Measurements from ENCODE around the gene ACTN4. TPM values are rescaled to one million over a fixed set of nuclear protein-coding genes. Genes with fewer than 3 reads are reported as not detected.

ACTN4 gene
- total RNA-seq, 2 experiments from 2014 or later = 357 to 373 TPM

DNA sequence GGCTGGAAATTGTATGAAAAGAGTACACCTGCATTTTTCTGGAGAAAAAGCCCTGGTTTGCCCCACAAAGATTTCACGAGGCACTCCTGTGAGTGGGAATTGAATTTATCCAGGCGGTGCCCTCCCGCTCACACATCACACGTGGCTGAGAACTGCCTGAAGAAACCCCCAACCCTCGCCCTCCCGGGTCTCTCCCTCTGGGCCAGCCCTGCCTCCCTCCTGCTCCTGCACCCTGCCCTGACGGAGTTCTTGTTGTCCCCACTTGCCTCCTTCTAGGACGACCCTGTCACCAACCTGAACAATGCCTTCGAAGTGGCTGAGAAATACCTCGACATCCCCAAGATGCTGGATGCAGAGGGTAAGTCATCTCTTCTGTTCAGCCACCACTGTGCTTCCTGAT, 61.7 kb downstream of the ACTN4 start:
- ChIA-PET CTCF (no interaction called here), POLR2A (no interaction called here)
- H3K4me1 Mint-ChIP-seq (ENCODE audit: low read depth) = no peaks in the 10 kb centered on the region
- no peaks in the 10 kb centered on the region for H3K9me3 Mint-ChIP-seq (ENCODE audit: insufficient read depth)
- ATAC-seq (no peak), DNase-seq (no peak)
- H3K27me3 Mint-ChIP-seq (ENCODE audit: low read depth) = no peaks in the 10 kb centered on the region
- peaks cover 52% of the 10 kb centered on the region for H3K36me3 Mint-ChIP-seq (ENCODE audit: low read depth)
- H3K27ac Mint-ChIP-seq = no peak overlapping the region
- no peak overlapping the region for H3K4me3 Mint-ChIP-seq

DNA sequence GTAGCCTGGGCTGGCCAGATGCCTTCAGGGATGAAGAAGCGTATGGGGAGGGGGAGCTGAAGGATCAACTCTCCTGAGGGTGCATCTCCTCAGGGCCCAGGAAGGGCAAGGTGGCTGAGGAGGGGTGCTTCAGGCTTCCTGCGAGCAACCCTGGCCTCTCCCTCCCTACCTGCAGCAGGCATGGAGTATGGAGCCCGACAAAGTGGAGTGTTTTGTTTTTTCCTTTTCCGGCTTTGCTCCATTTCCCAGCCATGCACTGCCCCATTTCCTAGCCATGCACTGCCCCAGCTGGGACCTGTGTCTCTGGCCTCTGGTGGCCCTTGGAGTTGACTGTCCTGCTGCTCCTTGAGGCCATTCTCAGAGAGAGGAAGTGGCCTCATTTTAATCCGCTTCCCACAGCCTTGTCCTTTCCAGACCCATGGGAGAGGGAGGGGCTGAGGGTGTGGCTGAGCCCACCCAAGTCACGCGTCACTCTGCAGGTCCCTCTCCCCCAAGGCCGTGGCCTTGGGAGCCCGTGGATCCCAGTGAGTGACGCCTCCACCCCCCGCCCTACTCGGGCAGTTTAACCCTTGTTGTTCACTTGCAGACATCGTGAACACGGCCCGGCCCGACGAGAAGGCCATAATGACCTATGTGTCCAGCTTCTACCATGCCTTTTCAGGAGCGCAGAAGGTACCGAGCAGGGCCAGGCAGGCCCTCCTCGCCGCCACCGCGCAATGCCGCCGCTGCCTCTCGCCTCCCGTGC, 62.4 kb downstream of the ACTN4 start:
- no peak for ATAC-seq
- no peak for DNase-seq
- Mint-ChIP-seq H3K27me3 (ENCODE audit: low read depth) (no peaks in the 10 kb centered on the region), H3K4me1 (ENCODE audit: low read depth) (no peaks in the 10 kb centered on the region), H3K9me3 (ENCODE audit: insufficient read depth) (no peaks in the 10 kb centered on the region), H3K36me3 (ENCODE audit: low read depth) (peaks cover 54% of the 10 kb centered on the region), H3K4me3 (no peak overlapping the region), H3K27ac (no peak overlapping the region)
- ChIA-PET CTCF (no interaction called here), POLR2A (no interaction called here)

DNA sequence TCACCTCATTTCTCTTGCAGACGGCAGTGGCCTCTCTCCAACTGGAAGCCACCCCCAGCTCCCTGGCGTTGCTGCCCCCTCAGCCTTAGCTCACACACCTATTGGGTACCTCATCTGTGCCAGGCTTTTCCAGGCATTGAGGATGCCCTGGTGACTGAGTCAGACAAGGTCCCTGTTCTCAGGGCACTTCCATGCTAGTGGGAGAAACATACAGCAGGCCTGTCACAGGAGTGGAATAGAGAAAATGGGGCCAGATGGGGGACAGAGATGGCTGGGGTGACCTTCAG, 62.9 kb downstream of the ACTN4 start:
- H3K27me3 Mint-ChIP-seq (ENCODE audit: low read depth) = no peaks in the 10 kb centered on the region
- peaks cover 54% of the 10 kb centered on the region for H3K36me3 Mint-ChIP-seq (ENCODE audit: low read depth)

DNA sequence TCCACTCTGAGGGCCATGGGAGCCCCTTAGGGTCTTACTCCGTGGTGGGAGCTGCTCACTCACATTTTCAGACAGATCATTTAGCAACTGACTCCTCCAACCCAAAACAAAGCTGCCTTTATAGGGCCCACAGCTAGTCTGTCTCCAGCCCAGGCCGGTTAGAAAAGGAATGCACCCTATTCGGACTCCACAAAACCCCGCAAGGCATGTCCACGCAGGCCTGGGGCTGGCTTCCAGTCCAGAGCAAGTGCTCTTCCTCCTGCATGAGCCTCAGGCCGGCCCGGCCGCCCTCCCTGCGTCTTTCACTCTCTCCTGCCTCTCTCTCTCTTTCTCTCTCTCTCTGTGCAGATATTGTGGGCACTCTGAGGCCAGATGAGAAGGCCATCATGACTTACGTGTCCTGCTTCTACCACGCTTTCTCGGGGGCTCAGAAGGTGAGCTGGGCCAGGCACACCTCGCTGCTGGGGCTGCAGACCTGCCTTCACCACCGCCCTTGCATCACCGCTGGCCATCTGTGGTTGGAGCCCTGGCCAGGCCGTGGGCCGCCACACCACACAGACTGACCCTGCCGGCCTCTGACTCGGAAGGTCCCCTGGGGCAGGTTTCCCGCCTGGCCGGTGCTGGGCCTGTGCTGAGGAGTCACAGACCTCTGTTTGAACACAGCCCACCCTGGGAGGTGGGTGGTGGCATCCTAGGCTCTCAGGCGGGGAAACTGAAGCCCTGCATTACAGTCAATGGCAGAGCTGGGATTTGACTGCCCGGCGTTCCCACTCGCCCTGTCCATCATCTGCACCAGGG, 63.7 kb downstream of the ACTN4 start:
- DNase-seq = no peak
- Mint-ChIP-seq H3K27me3 (ENCODE audit: low read depth) (no peaks in the 10 kb centered on the region), H3K36me3 (ENCODE audit: low read depth) (peaks cover 48% of the 10 kb centered on the region), H3K4me3 (no peak overlapping the region), H3K9me3 (ENCODE audit: insufficient read depth) (no peaks in the 10 kb centered on the region), H3K27ac (peak overlapping the region; percentile 57), H3K4me1 (ENCODE audit: low read depth) (no peaks in the 10 kb centered on the region)
- ChIA-PET CTCF (no interaction called here), POLR2A (no interaction called here)
- ATAC-seq = no peak

More for the DNA sequence above, 62.9 kb downstream of the ACTN4 start:
- Mint-ChIP-seq H3K9me3 (ENCODE audit: insufficient read depth) (no peaks in the 10 kb centered on the region), H3K4me3 (no peak overlapping the region), H3K27ac (peak overlapping the region; percentile 57), H3K4me1 (ENCODE audit: low read depth) (no peaks in the 10 kb centered on the region)
- DNase-seq (no peak), ATAC-seq (no peak)
- ChIA-PET CTCF (no interaction called here), POLR2A (no interaction called here)

DNA sequence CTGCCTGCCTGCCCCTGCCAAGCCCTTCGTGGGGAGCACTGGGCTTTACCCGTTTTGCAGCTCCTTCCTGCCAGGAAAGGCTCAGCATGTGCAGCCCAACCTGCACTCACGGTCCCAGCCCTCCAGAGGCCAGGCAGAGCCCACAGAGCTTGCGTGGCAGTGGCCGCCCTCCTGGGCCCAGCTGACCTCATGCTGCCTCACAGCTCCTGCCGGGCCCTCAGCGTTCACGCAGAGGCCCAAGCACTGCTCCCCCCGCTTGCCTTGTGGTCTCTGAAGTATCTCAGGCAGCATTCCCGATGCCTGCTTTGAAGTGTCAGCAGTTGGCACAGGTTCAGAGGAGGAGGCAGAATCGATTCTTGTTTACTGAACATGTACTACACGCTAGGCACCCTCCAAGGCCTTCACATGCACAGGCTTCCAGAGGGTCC, 64.3 kb downstream of the ACTN4 start:
- no peak overlapping the region for H3K4me3 Mint-ChIP-seq
- ChIA-PET CTCF (no interaction called here), POLR2A (no interaction called here)
- ATAC-seq = no peak
- peaks cover 48% of the 10 kb centered on the region for H3K36me3 Mint-ChIP-seq (ENCODE audit: low read depth)
- no peak overlapping the region for H3K27ac Mint-ChIP-seq
- H3K4me1 Mint-ChIP-seq (ENCODE audit: low read depth) = no peaks in the 10 kb centered on the region
- H3K9me3 Mint-ChIP-seq (ENCODE audit: insufficient read depth) = no peaks in the 10 kb centered on the region
- no peak for DNase-seq
- no peaks in the 10 kb centered on the region for H3K27me3 Mint-ChIP-seq (ENCODE audit: low read depth)

DNA sequence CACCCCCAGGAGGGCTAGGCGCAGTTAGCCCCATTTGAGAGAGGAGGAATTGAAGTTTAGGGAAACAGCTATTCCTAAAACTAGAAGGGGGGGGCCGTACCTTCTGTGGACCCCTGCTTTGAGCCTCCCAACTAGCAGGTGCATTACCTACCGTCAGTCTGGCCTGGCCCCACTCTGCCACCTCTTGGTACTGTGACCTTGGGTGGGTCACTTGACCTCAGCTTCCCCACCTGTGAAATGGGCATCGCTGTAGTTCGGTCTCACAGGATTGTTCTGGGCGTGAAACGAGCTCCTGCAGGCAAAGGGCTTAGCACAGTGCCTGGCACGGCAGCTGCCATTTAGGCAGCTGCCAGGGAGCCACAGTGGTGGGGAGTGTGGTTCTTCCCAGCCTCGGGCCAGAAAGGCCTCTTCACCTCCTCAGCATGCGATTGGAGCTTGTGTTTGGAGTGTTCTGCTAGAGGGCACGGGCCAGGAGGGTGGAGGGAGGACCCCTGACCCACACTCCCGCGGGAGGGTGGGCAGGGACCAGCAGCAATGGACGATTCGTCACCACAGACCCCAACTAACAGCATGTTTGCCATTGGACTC, 64.8 kb downstream of the ACTN4 start:
- peaks cover 43% of the 10 kb centered on the region for H3K36me3 Mint-ChIP-seq (ENCODE audit: low read depth)
- ATAC-seq (no peak), DNase-seq (no peak)
- H3K4me1 Mint-ChIP-seq (ENCODE audit: low read depth) = no peaks in the 10 kb centered on the region
- H3K27me3 Mint-ChIP-seq (ENCODE audit: low read depth) = no peaks in the 10 kb centered on the region
- ChIA-PET CTCF (no interaction called here), POLR2A (no interaction called here)
- no peaks in the 10 kb centered on the region for H3K9me3 Mint-ChIP-seq (ENCODE audit: insufficient read depth)
- H3K4me3 Mint-ChIP-seq = no peak overlapping the region
- H3K27ac Mint-ChIP-seq = no peak overlapping the region

DNA sequence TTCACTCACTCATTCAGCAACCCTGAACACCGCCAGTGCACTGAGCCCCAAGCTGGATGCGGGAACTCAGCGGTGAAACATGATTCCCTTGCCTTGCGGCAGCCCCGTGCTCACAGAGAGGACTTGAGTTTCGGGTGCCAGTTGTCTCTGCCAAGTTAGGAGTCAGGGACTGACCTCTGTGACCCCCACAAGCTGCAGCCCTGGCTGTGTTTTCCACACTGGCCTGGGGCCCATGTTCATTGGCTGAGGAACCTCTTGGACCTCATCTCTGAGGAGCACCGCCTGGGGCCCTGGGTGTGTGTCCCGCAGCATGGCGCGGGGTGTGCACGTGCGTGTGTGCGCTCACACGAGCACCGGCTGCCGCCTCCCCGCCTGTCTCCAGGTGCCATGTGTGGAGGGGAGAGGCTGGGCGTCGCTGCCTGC, 65.8 kb downstream of the ACTN4 start:
- no peak overlapping the region for H3K27ac Mint-ChIP-seq
- H3K4me3 Mint-ChIP-seq = no peak overlapping the region
- ChIA-PET POLR2A (no interaction called here), CTCF (no interaction called here)
- DNase-seq = no peak
- no peak for ATAC-seq
- peaks cover 37% of the 10 kb centered on the region for H3K36me3 Mint-ChIP-seq (ENCODE audit: low read depth)
- no peaks in the 10 kb centered on the region for H3K4me1 Mint-ChIP-seq (ENCODE audit: low read depth)
- no peaks in the 10 kb centered on the region for H3K27me3 Mint-ChIP-seq (ENCODE audit: low read depth)
- no peaks in the 10 kb centered on the region for H3K9me3 Mint-ChIP-seq (ENCODE audit: insufficient read depth)

DNA sequence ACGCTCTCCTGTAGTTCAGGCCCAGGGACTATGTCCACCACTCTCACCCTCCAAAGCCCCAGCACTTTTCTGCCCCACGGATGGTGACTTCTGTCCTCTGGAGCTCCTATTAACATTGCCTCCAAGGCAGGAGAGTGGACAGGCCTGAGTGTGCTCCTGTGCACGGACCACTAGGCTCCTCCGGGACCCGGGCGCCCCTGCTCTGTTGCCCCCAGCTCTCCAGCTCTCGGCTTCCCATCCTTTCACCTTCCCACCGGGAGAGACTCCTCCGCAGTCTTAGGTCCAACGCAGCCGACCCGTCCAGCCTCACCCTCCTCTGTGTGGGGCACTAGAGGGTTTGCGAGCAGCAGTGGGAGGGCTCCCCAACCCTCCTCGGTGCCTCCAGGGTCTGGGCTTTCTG, 66.4 kb downstream of the ACTN4 start:
- no peaks in the 10 kb centered on the region for H3K27me3 Mint-ChIP-seq (ENCODE audit: low read depth)
- ChIA-PET CTCF (interaction anchor here (2.0 kb wide), 1 partner anchor 17 kb away, joined by 4 read pairs; no protein-coding TSS in a partner anchor), POLR2A (interaction anchor here (0.8 kb wide), 1 partner anchor 118 kb away, joined by 3 read pairs; the partner anchor contains the start of gene ECH1)
- no peak overlapping the region for H3K27ac Mint-ChIP-seq
- no peak overlapping the region for H3K4me3 Mint-ChIP-seq
- no peaks in the 10 kb centered on the region for H3K4me1 Mint-ChIP-seq (ENCODE audit: low read depth)
- H3K9me3 Mint-ChIP-seq (ENCODE audit: insufficient read depth) = no peaks in the 10 kb centered on the region
- ATAC-seq (no peak), DNase-seq (no peak)
- peaks cover 38% of the 10 kb centered on the region for H3K36me3 Mint-ChIP-seq (ENCODE audit: low read depth)

DNA sequence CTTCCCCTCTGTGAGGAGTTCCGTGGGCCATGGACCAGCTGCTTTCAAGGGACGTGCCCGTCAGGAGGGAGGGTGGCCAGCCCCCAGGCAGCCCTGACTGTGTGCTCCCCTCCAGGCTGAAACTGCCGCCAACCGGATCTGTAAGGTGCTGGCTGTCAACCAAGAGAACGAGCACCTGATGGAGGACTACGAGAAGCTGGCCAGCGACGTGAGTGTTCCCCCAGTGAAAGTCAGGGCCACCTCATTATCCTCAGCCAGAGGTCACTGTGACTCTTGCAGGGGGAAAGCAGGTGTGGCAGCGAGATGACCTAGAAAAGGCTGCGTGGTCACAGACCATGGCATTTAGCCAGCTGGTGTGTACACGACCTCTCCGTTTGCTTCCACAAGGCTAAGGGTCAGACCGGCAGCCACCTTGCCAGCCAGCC, 66.9 kb downstream of the ACTN4 start:
- no peaks in the 10 kb centered on the region for H3K9me3 Mint-ChIP-seq (ENCODE audit: insufficient read depth)
- H3K36me3 Mint-ChIP-seq (ENCODE audit: low read depth) = peaks cover 41% of the 10 kb centered on the region
- no peak for DNase-seq
- no peaks in the 10 kb centered on the region for H3K4me1 Mint-ChIP-seq (ENCODE audit: low read depth)
- POLR2A ChIA-PET = interaction anchor here (0.8 kb wide), 1 partner anchor 117 kb away, joined by 3 read pairs; the partner anchor contains the start of gene ECH1
- no peaks in the 10 kb centered on the region for H3K27me3 Mint-ChIP-seq (ENCODE audit: low read depth)
- H3K4me3 Mint-ChIP-seq = no peak overlapping the region
- no peak overlapping the region for H3K27ac Mint-ChIP-seq
- no peak for ATAC-seq
- CTCF ChIA-PET = interaction anchor here (1.3 to 2.0 kb wide), 2 partner anchors 16 to 173 kb away, joined by 3 to 4 read pairs; no protein-coding TSS in a partner anchor

DNA sequence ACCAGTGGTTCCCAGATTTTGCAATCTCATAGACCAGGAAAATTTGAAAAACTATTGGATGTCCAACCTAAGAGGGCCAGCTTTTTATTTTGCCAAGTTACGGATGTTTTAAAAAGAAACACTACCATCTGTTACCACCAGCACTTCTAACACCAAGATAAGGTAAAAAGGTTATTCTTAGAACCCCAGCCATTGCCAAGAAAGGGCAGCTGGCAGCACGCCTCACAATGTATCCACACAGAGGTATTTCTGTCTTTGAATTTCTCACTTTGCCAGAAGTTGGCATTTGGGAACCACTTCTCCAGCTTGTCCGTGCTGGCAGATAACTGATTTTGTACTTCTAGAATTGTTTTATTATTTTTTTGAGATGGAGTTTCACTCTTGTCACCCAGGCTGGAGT, 68.1 kb downstream of the ACTN4 start:
- CTCF ChIA-PET = interaction anchor here (0.7 to 2.0 kb wide), 3 partner anchors 15 to 172 kb away, joined by 3 to 4 read pairs (median 3); no protein-coding TSS in a partner anchor
- H3K36me3 Mint-ChIP-seq (ENCODE audit: low read depth) = peaks cover 35% of the 10 kb centered on the region
- H3K27me3 Mint-ChIP-seq (ENCODE audit: low read depth) = no peaks in the 10 kb centered on the region
- POLR2A ChIA-PET = interaction anchor here (0.6 to 1.2 kb wide), 2 partner anchors 11 to 762 kb away, joined by 3 read pairs; no protein-coding TSS in a partner anchor
- no peaks in the 10 kb centered on the region for H3K9me3 Mint-ChIP-seq (ENCODE audit: insufficient read depth)
- no peaks in the 10 kb centered on the region for H3K4me1 Mint-ChIP-seq (ENCODE audit: low read depth)
- no peak overlapping the region for H3K4me3 Mint-ChIP-seq
- no peak overlapping the region for H3K27ac Mint-ChIP-seq
- no peak for ATAC-seq
- no peak for DNase-seq

DNA sequence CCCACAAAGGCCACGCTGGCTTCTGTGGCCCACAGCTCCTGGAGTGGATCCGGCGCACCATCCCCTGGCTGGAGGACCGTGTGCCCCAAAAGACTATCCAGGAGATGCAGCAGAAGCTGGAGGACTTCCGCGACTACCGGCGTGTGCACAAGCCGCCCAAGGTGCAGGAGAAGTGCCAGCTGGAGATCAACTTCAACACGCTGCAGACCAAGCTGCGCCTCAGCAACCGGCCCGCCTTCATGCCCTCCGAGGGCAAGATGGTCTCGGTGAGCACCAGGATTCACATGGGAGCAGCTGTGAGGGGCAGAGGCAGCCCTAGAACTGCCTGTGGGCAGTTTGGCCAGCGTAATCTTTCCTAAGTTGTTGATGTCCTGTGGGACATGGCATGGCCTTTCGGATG, 69.6 kb downstream of the ACTN4 start:
- Mint-ChIP-seq H3K27me3 (ENCODE audit: low read depth) (no peaks in the 10 kb centered on the region), H3K27ac (no peak overlapping the region), H3K9me3 (ENCODE audit: insufficient read depth) (no peaks in the 10 kb centered on the region), H3K4me3 (no peak overlapping the region), H3K36me3 (ENCODE audit: low read depth) (peaks cover 34% of the 10 kb centered on the region), H3K4me1 (ENCODE audit: low read depth) (no peaks in the 10 kb centered on the region)
- ChIA-PET CTCF (no interaction called here), POLR2A (interaction anchor here (1.2 kb wide), 1 partner anchor 12 kb away, joined by 3 read pairs; no protein-coding TSS in a partner anchor)
- ATAC-seq = no peak
- no peak for DNase-seq

DNA sequence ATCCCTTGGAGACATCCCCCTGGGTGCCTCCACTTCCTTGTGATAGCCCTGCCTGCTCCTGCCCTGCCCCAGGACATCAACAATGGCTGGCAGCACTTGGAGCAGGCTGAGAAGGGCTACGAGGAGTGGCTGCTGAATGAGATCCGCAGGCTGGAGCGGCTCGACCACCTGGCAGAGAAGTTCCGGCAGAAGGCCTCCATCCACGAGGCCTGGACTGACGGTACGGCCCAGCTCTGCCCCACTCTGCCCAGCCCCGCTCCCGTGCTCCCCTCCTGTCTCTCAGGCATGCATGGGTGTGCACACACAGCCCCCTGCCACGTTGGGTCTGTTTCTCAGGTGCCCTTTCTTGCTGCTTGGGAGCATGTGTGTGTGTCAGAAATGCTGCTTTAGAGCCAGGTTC, 70.4 kb downstream of the ACTN4 start:
- Mint-ChIP-seq H3K27ac (no peak overlapping the region), H3K4me3 (no peak overlapping the region), H3K36me3 (ENCODE audit: low read depth) (peaks cover 32% of the 10 kb centered on the region), H3K4me1 (ENCODE audit: low read depth) (no peaks in the 10 kb centered on the region), H3K9me3 (ENCODE audit: insufficient read depth) (no peaks in the 10 kb centered on the region), H3K27me3 (ENCODE audit: low read depth) (no peaks in the 10 kb centered on the region)
- no peak for DNase-seq
- POLR2A ChIA-PET = no interaction called here
- no peak for ATAC-seq
- CTCF ChIA-PET = no interaction called here

Data from activated CD8-positive, alpha-beta T cell treated with anti-CD3 and anti-CD28 coated beads, Interleukin-2, amount 10 ng/mL, durations not matched to agents 7 days and 5 days (primary cell).